AG08396 (cell line): ENCODE measurements around the gene CD99.
"Not testable (repeated sequence)": the region's sequence is repeated elsewhere in the genome, so short reads cannot be mapped to it uniquely, and the experiment has no call there.

ENCODE experiments used
- DNase-seq: peaks from one replicate; pipeline ENCODE4 v3.0.0; 2012; ENCODE audit warnings: low spot score, mixed read lengths

CD99 gene

GRCh38 chrX:2773166-2774055 lies 82.3 kb downstream of the CD99 start:
- DNase-seq: not testable (repeated sequence)

- DNase-seq: no peak
These were observed 83.0 kb downstream of the CD99 start for GRCh38 chrX:2774057-2774456.

GRCh38 chrX:2774776-2775175 lies 83.7 kb downstream of the CD99 start:
- no peak for DNase-seq

- not testable (repeated sequence) for DNase-seq
These were observed 89.6 kb downstream of the CD99 start for GRCh38 chrX:2780472-2781225.

GRCh38 chrX:2781226-2781571 lies 90.1 kb downstream of the CD99 start:
- DNase-seq: no peak

- no peak for DNase-seq
These were observed 90.6 kb downstream of the CD99 start for GRCh38 chrX:2781698-2782097.

GRCh38 chrX:2782171-2782570 lies 91.1 kb downstream of the CD99 start:
- no peak for DNase-seq

GRCh38 chrX:2782778-2783177 lies 91.7 kb downstream of the CD99 start:
- no peak for DNase-seq

- DNase-seq: no peak
These were observed 92.9 kb downstream of the CD99 start for GRCh38 chrX:2784026-2784425.

GRCh38 chrX:2785538-2785937 lies 94.4 kb downstream of the CD99 start:
- no peak for DNase-seq

- DNase-seq: no peak
These were observed 97.9 kb downstream of the CD99 start for GRCh38 chrX:2788980-2789379.

- DNase-seq: no peak
These were observed 98.5 kb downstream of the CD99 start for GRCh38 chrX:2789569-2789968.
